PC-3 (cell line): ENCODE data around the gene DRGX. TPM values are rescaled to one million over a fixed set of nuclear protein-coding genes. Genes with fewer than 3 reads are reported as not detected.

Source experiments
- ATAC-seq: fragments of 200-7000 bp; cut with Tn5 transposase; 2 replicates; pipeline ENCODE4 v1.9.1; 2020; ENCODE audit warnings: mild to moderate bottlenecking, moderate library complexity
- BruUV-seq: library from RNA; stranded (reverse); fragments of 400-500 nt; replicated peaks from 2 replicates; lab custom pipeline; 2021; lab: Mats Ljungman, UMichigan
- CTCF ChIA-PET: fragments of 300-600 bp; sonication (Branson Sonifier 250); formaldehyde crosslinking; loops from one replicate; lab custom pipeline; 2022; ENCODE audit warnings: antibody characterized with exemption; lab: Charles Lee
- POLR2A ChIA-PET: fragments of 300-600 bp; sonication (Branson Sonifier 250); formaldehyde crosslinking; loops from one replicate; lab custom pipeline; 2022; ENCODE audit warnings: antibody characterized with exemption; ENCODE audit not compliant: unreplicated experiment; lab: Charles Lee
- DNase-seq: peaks from one replicate; pipeline ENCODE4 v3.0.0-alpha.2; 2015
- H2AFZ ChIP-seq: fragments of 300-600 bp; sonication (generic); 2 replicates; pipeline ENCODE4 v1.6.0; 2016; ENCODE audit warnings: antibody characterized with exemption, low read length
- H3F3A ChIP-seq: fragments of 300-600 bp; sonication (generic); one replicate; pipeline ENCODE4 v1.6.0; 2017; ENCODE audit warnings: antibody characterized with exemption, low read length, control low read depth, mild to moderate bottlenecking; ENCODE audit not compliant: unreplicated experiment
- H3K27ac ChIP-seq: fragments of 300-600 bp; sonication (generic); 2 replicates; pipeline ENCODE4 v1.5.1; 2016; ENCODE audit warnings: mild to moderate bottlenecking, low read length
- H3K27me3 ChIP-seq: fragments of 300-600 bp; sonication (generic); 2 replicates; pipeline ENCODE4 v1.6.1; 2016; ENCODE audit warnings: low read length, mixed read lengths
- H3K36me3 ChIP-seq: fragments of 300-600 bp; sonication (generic); 2 replicates; pipeline ENCODE4 v1.6.1; 2016; ENCODE audit warnings: low read depth, mixed run types, low read length, mixed read lengths
- H3K4me1 ChIP-seq: fragments of 300-600 bp; sonication (generic); 2 replicates; pipeline ENCODE4 v1.5.1; 2016; ENCODE audit warnings: low read length; ENCODE audit not compliant: insufficient read depth
- H3K4me2 ChIP-seq: fragments of 300-600 bp; sonication (generic); 2 replicates; pipeline ENCODE4 v1.6.0; 2016; ENCODE audit warnings: low read length
- H3K4me3 ChIP-seq: fragments of 300-600 bp; sonication (generic); 2 replicates; pipeline ENCODE4 v1.5.1; 2016; ENCODE audit warnings: mild to moderate bottlenecking, low read length, mixed read lengths
- H3K79me2 ChIP-seq: fragments of 300-600 bp; sonication (generic); 2 replicates; pipeline ENCODE4 v1.6.1; 2017; ENCODE audit warnings: low read length, mixed read lengths
- H3K9ac ChIP-seq: fragments of 300-600 bp; sonication (generic); 2 replicates; pipeline ENCODE4 v1.6.0; 2016; ENCODE audit warnings: mild to moderate bottlenecking, low read length
- H3K9me2 ChIP-seq: fragments of 300-600 bp; sonication (generic); replicated peaks from 2 replicates; pipeline ENCODE4 v1.6.1; 2016; ENCODE audit warnings: mixed run types, low read length, mixed read lengths
- H3K9me3 ChIP-seq: fragments of 300-600 bp; sonication (generic); 2 replicates; pipeline ENCODE4 v1.6.1; 2016; ENCODE audit warnings: low read length, mixed read lengths
- H4K20me1 ChIP-seq: fragments of 300-600 bp; sonication (generic); 2 replicates; pipeline ENCODE4 v1.6.1; 2016; ENCODE audit warnings: low read length, mixed read lengths
- EZH2 ChIP-seq: fragments of 300-600 bp; sonication (generic); IDR thresholded peaks from one replicate; pipeline ENCODE4 v1.6.1; 2017; ENCODE audit warnings: antibody characterized with exemption, mild to moderate bottlenecking, low read length; ENCODE audit not compliant: unreplicated experiment
- EZH2phosphoT487 ChIP-seq: fragments of 300-600 bp; sonication (generic); IDR thresholded peaks from 2 replicates; pipeline ENCODE4 v1.6.1; 2018; ENCODE audit warnings: mild to moderate bottlenecking, antibody characterized with exemption, low read length, borderline replicate concordance
- intact Hi-C: fragments of 100-400 bp; cut with micrococcal nuclease; formaldehyde crosslinking; loops from 2 replicates; pipeline ENCODE4 v1.9.0; 2023
- total RNA-seq: library from RNA; depleted of rRNA; stranded (reverse); fragments of >200 nt; gene quantifications from 2 replicates; pipeline ENCODE4 v1.2.3, GENCODE V29; 2014
- TF ChIP-seq, protein P1 (sequence below): fragments of 300-600 bp; sonication (generic); conservative IDR thresholded peaks from 2 replicates; pipeline ENCODE4 v1.5.1; 2017; ENCODE audit warnings: antibody characterized with exemption, low read depth, mild to moderate bottlenecking, low read length

The DRGX gene
- total RNA-seq, 1 experiment from 2014 or later, result 0.33 TPM

DNA sequence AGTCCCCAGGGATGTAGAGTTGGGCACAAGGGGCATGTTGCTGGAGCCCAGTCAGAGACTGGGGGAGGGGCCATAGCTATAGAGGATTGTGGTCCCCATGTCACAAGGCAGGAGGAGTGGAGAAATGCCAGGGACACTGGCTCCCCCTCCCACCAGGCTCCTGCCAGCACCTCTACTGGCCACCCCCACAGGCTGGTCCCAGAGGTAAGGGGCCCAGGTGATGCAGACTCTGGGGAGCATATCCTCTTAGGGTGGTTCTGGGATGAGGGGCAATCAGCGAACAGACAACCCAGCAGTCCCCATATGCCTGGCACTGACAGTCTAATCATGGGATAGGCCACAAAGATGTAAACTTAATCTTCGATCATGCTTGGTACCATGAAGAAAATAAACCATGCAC is 75.7 kb downstream of the DRGX start:
- Histone ChIP-seq H4K20me1 (no peaks in the 10 kb centered on the region), H3K9me2 (no peaks in the 10 kb centered on the region), H3K4me1 (no peaks in the 10 kb centered on the region), H3K27me3 (peaks cover 73% of the 10 kb centered on the region), H2AFZ (no peak overlapping the region), H3K9ac (no peak overlapping the region), H3K36me3 (no peaks in the 10 kb centered on the region), H3K27ac (no peak overlapping the region), H3K79me2 (no peaks in the 10 kb centered on the region), H3K9me3 (no peaks in the 10 kb centered on the region), H3F3A (no peaks in the 10 kb centered on the region), H3K4me3 (no peak overlapping the region), H3K4me2 (no peak overlapping the region)
- CTCF ChIA-PET, result no interaction called here
- intact Hi-C loops, result loop anchor here (10.0 kb wide), 1 partner anchor 955 kb away; no protein-coding TSS in a partner anchor
- ATAC-seq, result no peak
- TF ChIP-seq, protein P1, sequence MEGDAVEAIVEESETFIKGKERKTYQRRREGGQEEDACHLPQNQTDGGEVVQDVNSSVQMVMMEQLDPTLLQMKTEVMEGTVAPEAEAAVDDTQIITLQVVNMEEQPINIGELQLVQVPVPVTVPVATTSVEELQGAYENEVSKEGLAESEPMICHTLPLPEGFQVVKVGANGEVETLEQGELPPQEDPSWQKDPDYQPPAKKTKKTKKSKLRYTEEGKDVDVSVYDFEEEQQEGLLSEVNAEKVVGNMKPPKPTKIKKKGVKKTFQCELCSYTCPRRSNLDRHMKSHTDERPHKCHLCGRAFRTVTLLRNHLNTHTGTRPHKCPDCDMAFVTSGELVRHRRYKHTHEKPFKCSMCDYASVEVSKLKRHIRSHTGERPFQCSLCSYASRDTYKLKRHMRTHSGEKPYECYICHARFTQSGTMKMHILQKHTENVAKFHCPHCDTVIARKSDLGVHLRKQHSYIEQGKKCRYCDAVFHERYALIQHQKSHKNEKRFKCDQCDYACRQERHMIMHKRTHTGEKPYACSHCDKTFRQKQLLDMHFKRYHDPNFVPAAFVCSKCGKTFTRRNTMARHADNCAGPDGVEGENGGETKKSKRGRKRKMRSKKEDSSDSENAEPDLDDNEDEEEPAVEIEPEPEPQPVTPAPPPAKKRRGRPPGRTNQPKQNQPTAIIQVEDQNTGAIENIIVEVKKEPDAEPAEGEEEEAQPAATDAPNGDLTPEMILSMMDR, result no peak
- DNase-seq, result no peak
- POLR2A ChIA-PET, result no interaction called here
- no TSS peak for BruUV-seq

DNA sequence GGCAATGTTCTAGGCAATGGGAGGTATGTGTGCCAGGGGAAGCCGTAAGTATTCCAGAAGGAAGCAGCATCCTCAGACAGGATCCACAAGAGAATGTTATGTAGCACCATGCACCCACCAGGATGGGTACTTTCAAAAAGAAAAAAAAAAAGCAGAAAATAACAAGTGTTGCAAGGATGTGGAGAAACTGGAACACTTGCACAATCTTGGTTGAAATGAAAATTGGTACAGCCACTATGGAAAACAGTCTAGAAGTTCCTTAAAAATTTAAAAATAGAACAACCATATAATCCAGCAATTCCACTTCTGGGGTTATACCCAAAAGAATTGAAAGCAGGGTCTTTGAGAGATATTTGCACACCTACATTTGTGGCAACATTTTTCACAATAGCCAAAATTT is 76.7 kb downstream of the DRGX start:
- intact Hi-C loops, result no loop called here
- Histone ChIP-seq H3K27me3 (peaks cover 69% of the 10 kb centered on the region), H3K9me3 (no peaks in the 10 kb centered on the region), H3K4me3 (no peak overlapping the region), H4K20me1 (no peaks in the 10 kb centered on the region), H3K79me2 (no peaks in the 10 kb centered on the region), H3K4me1 (no peaks in the 10 kb centered on the region), H3K36me3 (no peaks in the 10 kb centered on the region), H3K9me2 (no peaks in the 10 kb centered on the region), H3K27ac (no peak overlapping the region), H2AFZ (no peak overlapping the region), H3K4me2 (no peak overlapping the region), H3F3A (no peaks in the 10 kb centered on the region), H3K9ac (no peak overlapping the region)
- ATAC-seq (no peak), DNase-seq (no peak)
- ChIA-PET CTCF (no interaction called here), POLR2A (no interaction called here)
- no TSS peak for BruUV-seq
- TF ChIP-seq, protein P1, result no peak
- no peak for TF ChIP-seq EZH2phosphoT487
- no peak for TF ChIP-seq EZH2

DNA sequence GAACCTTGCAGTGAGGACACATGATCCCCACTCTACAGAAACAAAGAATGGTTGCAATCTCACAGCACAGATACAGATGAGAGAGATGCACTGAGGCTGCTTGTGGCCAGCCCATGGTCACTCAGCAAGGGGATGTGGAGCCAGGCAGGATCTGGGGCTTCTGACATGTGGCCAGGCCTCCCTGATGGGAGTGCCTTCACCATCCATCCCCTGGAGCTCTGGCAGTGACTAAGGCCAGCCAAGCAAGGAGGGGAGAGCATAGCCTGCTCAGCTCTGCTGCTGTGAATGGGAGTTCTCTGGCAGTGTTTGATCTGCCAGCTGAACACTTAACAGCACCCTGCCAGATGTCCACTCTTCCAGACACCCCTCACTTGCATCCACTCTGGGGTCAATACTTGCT is 77.1 kb downstream of the DRGX start:
- DNase-seq (no peak), ATAC-seq (no peak)
- H3F3A ChIP-seq, result no peaks in the 10 kb centered on the region
- H3K79me2 ChIP-seq, result no peaks in the 10 kb centered on the region
- H2AFZ ChIP-seq, result no peak overlapping the region
- H3K4me1 ChIP-seq, result no peaks in the 10 kb centered on the region
- intact Hi-C loops, result no loop called here
- no peak overlapping the region for H3K27ac ChIP-seq
- no TSS peak for BruUV-seq
- no peak overlapping the region for H3K4me3 ChIP-seq
- H3K27me3 ChIP-seq, result peaks cover 69% of the 10 kb centered on the region
- no peaks in the 10 kb centered on the region for H3K36me3 ChIP-seq
- no peak overlapping the region for H3K9ac ChIP-seq
- no peaks in the 10 kb centered on the region for H3K9me2 ChIP-seq
- ChIA-PET POLR2A (no interaction called here), CTCF (no interaction called here)
- H3K9me3 ChIP-seq, result no peaks in the 10 kb centered on the region
- H4K20me1 ChIP-seq, result no peaks in the 10 kb centered on the region
- no peak overlapping the region for H3K4me2 ChIP-seq
- TF ChIP-seq, protein P1, result no peak
- TF ChIP-seq EZH2phosphoT487 (no peak), EZH2 (no peak)
